OCI-LY1 (cell line): ENCODE results near the gene OR10A7.

Source experiments
- H2AFZ ChIP-seq: fragments of 200-600 bp; sonication (generic), shearing (Covaris generic); 2 replicates; pipeline ENCODE4 v1.6.0; 2014; ENCODE audit warnings: antibody characterized with exemption, mild to moderate bottlenecking, low read length
- H3F3A ChIP-seq: fragments of 200-600 bp; sonication (generic), shearing (Covaris generic); 2 replicates; pipeline ENCODE4 v1.6.0; 2014; ENCODE audit warnings: mild to moderate bottlenecking, antibody characterized with exemption, low read length, moderate library complexity; ENCODE audit not compliant: insufficient read depth
- H3K27ac ChIP-seq: fragments of 200-600 bp; sonication (generic); 2 replicates; pipeline ENCODE4 v1.5.1; 2014; ENCODE audit warnings: low read length, mixed run types, mild to moderate bottlenecking, low read depth; ENCODE audit not compliant: poor library complexity, severe bottlenecking
- H3K27me3 ChIP-seq: fragments of 200-600 bp; sonication (generic); 2 replicates; pipeline ENCODE4 v1.6.0; 2014; ENCODE audit warnings: antibody characterized with exemption, mild to moderate bottlenecking, low read length, moderate library complexity; ENCODE audit not compliant: insufficient read depth
- H3K36me3 ChIP-seq: fragments of 200-600 bp; sonication (generic); 2 replicates; pipeline ENCODE4 v1.6.1; 2014; ENCODE audit warnings: mild to moderate bottlenecking, antibody characterized with exemption, low read length, moderate library complexity, mixed read lengths; ENCODE audit not compliant: insufficient read depth
- H3K4me1 ChIP-seq: fragments of 200-600 bp; sonication (generic); 2 replicates; pipeline ENCODE4 v1.5.1; 2014; ENCODE audit warnings: mild to moderate bottlenecking, low read length, moderate library complexity; ENCODE audit not compliant: insufficient read depth, severe bottlenecking
- H3K4me2 ChIP-seq: fragments of 200-600 bp; sonication (generic), shearing (Covaris generic); 2 replicates; pipeline ENCODE4 v1.6.1; 2014; ENCODE audit warnings: low read length
- H3K4me3 ChIP-seq: fragments of 200-600 bp; sonication (generic); 2 replicates; pipeline ENCODE4 v1.5.1; 2014; ENCODE audit warnings: low read length, low read depth, mild to moderate bottlenecking, mixed read lengths; ENCODE audit not compliant: poor library complexity, severe bottlenecking
- H3K79me2 ChIP-seq: fragments of 200-600 bp; shearing (Covaris generic); 2 replicates; pipeline ENCODE4 v1.6.1; 2016; ENCODE audit warnings: mixed run types, low read length, mixed read lengths; ENCODE audit not compliant: insufficient read depth
- H3K9ac ChIP-seq: fragments of 200-600 bp; sonication (generic), shearing (Covaris generic); 2 replicates; pipeline ENCODE4 v1.6.1; 2014; ENCODE audit warnings: mild to moderate bottlenecking, low read length, mixed read lengths
- H3K9me2 ChIP-seq: fragments of 200-600 bp; sonication (generic), shearing (Covaris generic); 2 replicates; pipeline ENCODE4 v1.6.1; 2014; ENCODE audit warnings: low read depth, mild to moderate bottlenecking, low read length, mixed read lengths
- H3K9me3 ChIP-seq: fragments of 200-600 bp; shearing (Covaris generic); 2 replicates; pipeline ENCODE4 v1.6.1; 2014; ENCODE audit warnings: low read length, mixed read lengths
- H4K20me1 ChIP-seq: fragments of 200-600 bp; sonication (generic), shearing (Covaris generic); 2 replicates; pipeline ENCODE4 v1.6.0; 2016; ENCODE audit warnings: mild to moderate bottlenecking, low read length; ENCODE audit not compliant: insufficient read depth
- EZH2 ChIP-seq: fragments of 200-600 bp; sonication (generic), shearing (Covaris generic); IDR thresholded peaks from 2 replicates; pipeline ENCODE4 v1.8.0; 2017; ENCODE audit warnings: borderline replicate concordance, mixed run types, mild to moderate bottlenecking, antibody characterized with exemption, low read length, moderate library complexity, mixed read lengths
- TF ChIP-seq, protein P1 (sequence below): fragments of 200-600 bp; sonication (generic), shearing (Covaris generic); IDR thresholded peaks from 2 replicates; pipeline ENCODE4 v1.5.1; 2017; ENCODE audit warnings: mild to moderate bottlenecking, antibody characterized with exemption, low read length, moderate library complexity, mixed read lengths

OR10A7 gene

GRCh38 chr12:55194382-55194781 is 26.4 kb upstream of the OR10A7 start:
- no peak overlapping the region for H3K4me3 ChIP-seq
- TF ChIP-seq EZH2, result no peak
- TF ChIP-seq, protein P1, sequence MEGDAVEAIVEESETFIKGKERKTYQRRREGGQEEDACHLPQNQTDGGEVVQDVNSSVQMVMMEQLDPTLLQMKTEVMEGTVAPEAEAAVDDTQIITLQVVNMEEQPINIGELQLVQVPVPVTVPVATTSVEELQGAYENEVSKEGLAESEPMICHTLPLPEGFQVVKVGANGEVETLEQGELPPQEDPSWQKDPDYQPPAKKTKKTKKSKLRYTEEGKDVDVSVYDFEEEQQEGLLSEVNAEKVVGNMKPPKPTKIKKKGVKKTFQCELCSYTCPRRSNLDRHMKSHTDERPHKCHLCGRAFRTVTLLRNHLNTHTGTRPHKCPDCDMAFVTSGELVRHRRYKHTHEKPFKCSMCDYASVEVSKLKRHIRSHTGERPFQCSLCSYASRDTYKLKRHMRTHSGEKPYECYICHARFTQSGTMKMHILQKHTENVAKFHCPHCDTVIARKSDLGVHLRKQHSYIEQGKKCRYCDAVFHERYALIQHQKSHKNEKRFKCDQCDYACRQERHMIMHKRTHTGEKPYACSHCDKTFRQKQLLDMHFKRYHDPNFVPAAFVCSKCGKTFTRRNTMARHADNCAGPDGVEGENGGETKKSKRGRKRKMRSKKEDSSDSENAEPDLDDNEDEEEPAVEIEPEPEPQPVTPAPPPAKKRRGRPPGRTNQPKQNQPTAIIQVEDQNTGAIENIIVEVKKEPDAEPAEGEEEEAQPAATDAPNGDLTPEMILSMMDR, result no peak
- no peak overlapping the region for H3K9ac ChIP-seq
- no peaks in the 10 kb centered on the region for H3K9me2 ChIP-seq
- no peaks in the 10 kb centered on the region for H3K79me2 ChIP-seq
- no peaks in the 10 kb centered on the region for H3K9me3 ChIP-seq
- no peaks in the 10 kb centered on the region for H3K27me3 ChIP-seq
- no peaks in the 10 kb centered on the region for H3F3A ChIP-seq
- no peak overlapping the region for H3K27ac ChIP-seq
- H3K4me1 ChIP-seq, result no peaks in the 10 kb centered on the region
- H3K4me2 ChIP-seq, result no peak overlapping the region
- H3K36me3 ChIP-seq, result no peaks in the 10 kb centered on the region
- no peaks in the 10 kb centered on the region for H4K20me1 ChIP-seq
- H2AFZ ChIP-seq, result no peak overlapping the region

DNA sequence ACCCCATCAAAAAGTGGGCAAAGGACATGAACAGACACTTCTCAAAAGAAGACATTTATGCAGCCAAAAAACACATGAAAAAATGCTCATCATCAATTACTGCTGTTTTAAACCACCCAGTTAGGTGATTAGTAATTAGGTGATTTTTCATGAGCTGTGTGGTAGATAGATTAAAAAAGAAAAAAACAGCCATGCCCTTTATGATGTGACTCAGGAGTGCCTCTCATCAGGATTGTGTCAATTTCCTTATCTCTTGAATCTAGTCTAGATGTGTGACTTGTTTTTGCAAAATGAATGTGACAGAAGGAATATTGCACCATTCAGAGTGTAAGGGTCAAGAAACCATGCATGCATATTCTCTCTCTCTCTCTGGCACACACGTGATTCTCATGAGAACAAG is 5.7 kb downstream of the OR10A7 start:
- no peak overlapping the region for H3K4me2 ChIP-seq
- no peak overlapping the region for H2AFZ ChIP-seq
- no peaks in the 10 kb centered on the region for H3K9me3 ChIP-seq
- no peaks in the 10 kb centered on the region for H3F3A ChIP-seq
- no peaks in the 10 kb centered on the region for H3K79me2 ChIP-seq
- no peaks in the 10 kb centered on the region for H3K4me1 ChIP-seq
- no peak overlapping the region for H3K27ac ChIP-seq
- no peaks in the 10 kb centered on the region for H3K9me2 ChIP-seq
- H3K9ac ChIP-seq, result no peak overlapping the region
- no peaks in the 10 kb centered on the region for H3K27me3 ChIP-seq
- TF ChIP-seq, protein P1, result no peak
- no peak for TF ChIP-seq EZH2
- no peaks in the 10 kb centered on the region for H3K36me3 ChIP-seq
- H4K20me1 ChIP-seq, result no peaks in the 10 kb centered on the region
- no peak overlapping the region for H3K4me3 ChIP-seq

GRCh38 chr12:55227643-55228042 is 6.8 kb downstream of the OR10A7 start:
- Histone ChIP-seq H3K27ac (no peak overlapping the region), H3K4me1 (no peaks in the 10 kb centered on the region), H3K9me3 (no peaks in the 10 kb centered on the region), H3K79me2 (no peaks in the 10 kb centered on the region), H3F3A (no peaks in the 10 kb centered on the region), H3K9ac (no peak overlapping the region), H3K9me2 (no peaks in the 10 kb centered on the region), H2AFZ (no peak overlapping the region), H3K4me2 (no peak overlapping the region), H4K20me1 (no peaks in the 10 kb centered on the region), H3K36me3 (no peaks in the 10 kb centered on the region), H3K27me3 (no peaks in the 10 kb centered on the region), H3K4me3 (no peak overlapping the region)
- TF ChIP-seq, protein P1, result no peak
- TF ChIP-seq EZH2, result no peak
